K562 (cell line): ENCODE results near the gene SIGLEC9. TPM values are rescaled to one million over a fixed set of nuclear protein-coding genes. Genes with fewer than 3 reads are reported as not detected.

ENCODE experiments used
- ATAC-seq: fragments of 200-7000 bp; cut with Tn5 transposase; 3 replicates; pipeline ENCODE4 v1.9.1; 2020; ENCODE audit warnings: moderate library complexity
- BruUV-seq: library from RNA; stranded (reverse); fragments of 400-500 nt; replicated peaks from 2 replicates; lab custom pipeline; 2021; lab: Mats Ljungman, UMichigan
- CTCF ChIA-PET: fragments of 300-600 bp; formaldehyde crosslinking; extraction: SDS; loops from one replicate; lab custom pipeline; 2021; ENCODE audit warnings: low intra/inter-chr PET ratio; lab: Yijun Ruan, JAX
- POLR2A ChIA-PET: fragments of 300-600, 350-650 bp; sonication (Branson Sonifier 250); formaldehyde crosslinking; extraction: SDS; loops from one replicate; lab custom pipeline; 2021; ENCODE audit warnings: antibody characterized with exemption, inconsistent platforms; lab: Yijun Ruan, JAX
- DNase-seq, 4 experiments: peaks; one replicate each; pipeline versions ENCODE4 v3.0.0 to v3.0.0-alpha.2; 2011 to 2018; ENCODE audit warnings: low spot score in 3 of 4, mixed read lengths in 3 of 4; ENCODE audit errors: extremely low read depth in 1 of 4
- FAIRE-seq: peaks from 2 replicates; lab custom pipeline; 2011; peaks lifted over from hg19 to GRCh38; lab: Jason Lieb, UNC
- H2AFZ ChIP-seq: 2 replicates; pipeline ENCODE4 v1.6.0; 2011; ENCODE audit warnings: low read depth, low read length, control low read depth, inconsistent platforms
- H3K27ac ChIP-seq: fragments of 200-600 bp; 3 replicates; pipeline ENCODE4 v1.8.0; 2011; ENCODE audit warnings: low read depth, mild to moderate bottlenecking, control low read depth, inconsistent platforms, low read length, moderate library complexity, mixed read lengths; ENCODE audit errors: extremely low read depth
- H3K27me3 ChIP-seq, 2 experiments: fragments of 300-600 bp in 1 of 2; 2 replicates in 1 of 2; 3 replicates in 1 of 2; pipeline versions ENCODE4 v1.6.0 to v1.8.0; 2011; ENCODE audit warnings: inconsistent platforms in 2 of 2, low read length in 2 of 2, mild to moderate bottlenecking in 1 of 2, mixed read lengths in 1 of 2, moderate library complexity in 1 of 2; ENCODE audit not compliant: control insufficient read depth in 2 of 2, insufficient read depth in 2 of 2
- H3K36me3 ChIP-seq: fragments of 300-600 bp; 3 replicates; pipeline ENCODE4 v1.8.0; 2011; ENCODE audit warnings: mild to moderate bottlenecking, low read length, inconsistent platforms; ENCODE audit not compliant: control insufficient read depth, insufficient read depth
- H3K4me1 ChIP-seq, 2 experiments: fragments of 200-600 bp in 1 of 2; replicated peaks in 1 of 2; 2 replicates in 1 of 2; 3 replicates in 1 of 2; pipeline versions ENCODE4 v1.5.1 to v1.8.0; 2011; ENCODE audit warnings: inconsistent platforms in 2 of 2, low read length in 2 of 2, mild to moderate bottlenecking in 1 of 2, mixed read lengths in 1 of 2, moderate library complexity in 1 of 2; ENCODE audit not compliant: control insufficient read depth in 2 of 2, insufficient read depth in 2 of 2
- H3K4me2 ChIP-seq: 2 replicates; pipeline ENCODE4 v1.6.1; 2011; ENCODE audit warnings: low read length, control low read depth, inconsistent platforms, mixed read lengths; ENCODE audit not compliant: insufficient read depth
- H3K4me3 ChIP-seq: fragments of 200-600 bp; sonication (generic), shearing (Covaris generic); 2 replicates; pipeline ENCODE4 v1.5.1; 2016; ENCODE audit warnings: control low read depth, inconsistent platforms
- H3K79me2 ChIP-seq: fragments of 200-600 bp; 3 replicates; pipeline ENCODE4 v1.8.0; 2011; ENCODE audit warnings: low read length, inconsistent platforms; ENCODE audit not compliant: control insufficient read depth, insufficient read depth
- H3K9ac ChIP-seq, 2 experiments: 2 replicates each; pipeline versions ENCODE4 v1.6.0 to v1.6.1; 2011; ENCODE audit warnings: low read depth in 2 of 2, low read length in 2 of 2, control low read depth in 1 of 2, inconsistent platforms in 1 of 2, mild to moderate bottlenecking in 1 of 2, mixed read lengths in 1 of 2; ENCODE audit not compliant: insufficient read depth in 1 of 2
- H3K9me1 ChIP-seq: one replicate; pipeline ENCODE4 v1.6.0; 2011; ENCODE audit warnings: inconsistent platforms, mild to moderate bottlenecking, low read length, moderate library complexity; ENCODE audit not compliant: control insufficient read depth, insufficient read depth
- H3K9me3 ChIP-seq: replicated peaks from 2 replicates; pipeline ENCODE4 v1.5.1; 2011; ENCODE audit warnings: low read depth, low read length, inconsistent platforms; ENCODE audit not compliant: control insufficient read depth, insufficient read depth
- H4K20me1 ChIP-seq: replicated peaks from 2 replicates; pipeline ENCODE4 v1.6.1; 2011; ENCODE audit warnings: low read length, inconsistent platforms, mixed read lengths; ENCODE audit not compliant: control insufficient read depth, insufficient read depth
- CEBPZ ChIP-seq: fragments of 150-350 bp; IDR thresholded peaks from 2 replicates; pipeline ENCODE4 v1.6.1; 2014; ENCODE audit warnings: low read depth, mild to moderate bottlenecking, low read length, borderline replicate concordance
- CHD1 ChIP-seq: fragments of 200-600 bp; sonication (generic); IDR thresholded peaks from one replicate; pipeline ENCODE4 v1.6.1; 2012; ENCODE audit warnings: mild to moderate bottlenecking, moderate library complexity, low read length, inconsistent platforms
- CREM ChIP-seq: IDR thresholded peaks from 2 replicates; pipeline ENCODE4 v1.6.1; 2014; ENCODE audit warnings: antibody characterized with exemption, low read depth
- DPF2 ChIP-seq: fragments of 450-650 bp; IDR thresholded peaks from 2 replicates; pipeline ENCODE4 v1.6.1; 2016
- ESRRA ChIP-seq: fragments of 450-650 bp; IDR thresholded peaks from 2 replicates; pipeline ENCODE4 v1.6.1; 2014; ENCODE audit warnings: low read depth, mild to moderate bottlenecking, moderate library complexity, borderline replicate concordance
- NCOA6 ChIP-seq: fragments of 450-650 bp; IDR thresholded peaks from 2 replicates; pipeline ENCODE4 v1.6.1; 2017; ENCODE audit warnings: mild to moderate bottlenecking
- SAP30 ChIP-seq: fragments of 200-600 bp; sonication (generic); IDR thresholded peaks from 2 replicates; pipeline ENCODE4 v1.6.1; 2012; ENCODE audit warnings: borderline replicate concordance, low read depth, mild to moderate bottlenecking, moderate library complexity, low read length, control low read depth, inconsistent platforms; ENCODE audit not compliant: insufficient read depth, poor library complexity, severe bottlenecking
- ZNF354B ChIP-seq: fragments of 250-450 bp; sonication (Bioruptor Pico); IDR thresholded peaks from 2 replicates; pipeline ENCODE4 v1.4.0; 2020
- ZNF707 ChIP-seq: fragments of 250-450 bp; sonication (Bioruptor Pico); conservative IDR thresholded peaks from 2 replicates; pipeline ENCODE4 v1.8.0; 2022; ENCODE audit warnings: inconsistent platforms, mild to moderate bottlenecking, moderate library complexity
- ZNF75A ChIP-seq: fragments of 450-650 bp; formaldehyde crosslinking; IDR thresholded peaks from 2 replicates; pipeline ENCODE4 v1.4.0; 2020; ENCODE audit warnings: mild to moderate bottlenecking
- WGBS: fragments of 100-300 bp; shearing (Covaris generic); methylation state at CpG from one replicate; pipeline ENCODE4 v1.1.6; 2016; ENCODE audit warnings: low coverage, mixed read lengths; ENCODE audit not compliant: insufficient coverage; ENCODE audit errors: missing lambda C conversion rate; 5-methylcytosine and 5-hydroxymethylcytosine counted together
- in situ Hi-C: fragments of 300-500 bp; cut with MboI; formaldehyde crosslinking; loops from 4 replicates; pipeline ENCODE4 v1.15.0; 2018; ENCODE audit warnings: inconsistent platforms, mixed read lengths
- intact Hi-C: fragments of 100-400 bp; cut with micrococcal nuclease; formaldehyde crosslinking; loops from 2 replicates; pipeline ENCODE4 v1.14.2; 2022
- polyA plus RNA-seq, 8 experiments: library from polyadenylated mRNA; depleted of rRNA in 4 of 8; stranded (reverse) in 5 of 8; unstranded in 3 of 8; fragments of >200 nt; fragmentation: Nextera tagmentation in 2 of 8; fragmentation: Illumina TruSeq in 1 of 8; extraction: Ambion mirVana in 2 of 8; extraction: Trizol in 1 of 8; gene quantifications; 2 replicates each; pipeline versions ENCODE4 v1.2.1 to v1.2.3, GENCODE V29; 2011 to 2014; ENCODE audit warnings: inconsistent platforms in 1 of 8, missing spikeins in 1 of 8
- total RNA-seq, 7 experiments: library from RNA; depleted of rRNA in 6 of 7; stranded (reverse); fragments of >200 nt in 6 of 7; fragmentation: Illumina TruSeq in 2 of 7; extraction: Trizol in 2 of 7; gene quantifications; 2 replicates each; pipeline versions ENCODE4 v1.2.1 to v1.2.3, GENCODE V29; 2011 to 2021; ENCODE audit warnings: low replicate concordance in 1 of 7

The SIGLEC9 gene
- total and polyA plus RNA-seq, 9 of the 15 experiments (the other 6 are each of a cell fraction or from before 2014, with no cell fraction given) = 0.09 to 0.34 (median 0.22) TPM; not detected in 4

- Histone ChIP-seq H3K4me1 (peaks cover 0 to 4% of the 10 kb centered on the region in 2 experiments; a peak in 1 of 5 replicates), H2AFZ (no peak overlapping the region), H3K27ac (no peak overlapping the region), H4K20me1 (peaks cover 8% of the 10 kb centered on the region), H3K9ac (no peak overlapping the region), H3K9me3 (no peaks in the 10 kb centered on the region), H3K9me1 (peaks cover 5% of the 10 kb centered on the region), H3K36me3 (peaks cover 42% of the 10 kb centered on the region; the same call in 2 of the 3 replicates), H3K27me3 (no peaks in the 10 kb centered on the region), H3K79me2 (peaks cover 8% of the 10 kb centered on the region; the same call in 1 of the 3 replicates), H3K4me2 (no peak overlapping the region), H3K4me3 (no peak overlapping the region)
- intact Hi-C loops (no loop called here), in situ Hi-C loops (no loop called here)
- ATAC-seq (no peak), FAIRE-seq (no peak), DNase-seq (no peak)
- ChIA-PET POLR2A (no interaction called here), CTCF (no interaction called here)
- BruUV-seq = no TSS peak
- WGBS = 73% methylated on average over 3 of the region's 3 CpGs
- TF ChIP-seq ZNF707 (CRISPR knock-in tag) = no peak
- TF ChIP-seq CREM = no peak
- no peak for TF ChIP-seq SAP30
- TF ChIP-seq ZNF75A (CRISPR knock-in tag) = no peak
Observed at GRCh38 chr19:51100601-51101000, 24.1 kb upstream of the SIGLEC9 start.

- intact Hi-C loops (no loop called here), in situ Hi-C loops (no loop called here)
- Histone ChIP-seq H4K20me1 (peaks cover 8% of the 10 kb centered on the region), H3K4me2 (no peak overlapping the region), H3K4me3 (no peak overlapping the region), H3K79me2 (peaks cover 15% of the 10 kb centered on the region), H3K4me1 (peaks cover 0 to 4% of the 10 kb centered on the region in 2 experiments; a peak in 1 of 5 replicates), H3K9me3 (no peaks in the 10 kb centered on the region), H2AFZ (no peak overlapping the region), H3K27ac (no peak overlapping the region), H3K27me3 (no peaks in the 10 kb centered on the region), H3K36me3 (peaks cover 47% of the 10 kb centered on the region; the same call in 2 of the 3 replicates), H3K9me1 (peaks cover 5% of the 10 kb centered on the region), H3K9ac (no peak overlapping the region)
- ChIA-PET CTCF (no interaction called here), POLR2A (no interaction called here)
- DNase-seq (no peak), FAIRE-seq (peak; percentile 35), ATAC-seq (no peak)
- 72% methylated on average over 5 of the region's 5 CpGs for WGBS
- no TSS peak for BruUV-seq
- TF ChIP-seq NCOA6 (no peak), ZNF354B (CRISPR knock-in tag) (no peak), ESRRA (no peak), CHD1 (no peak), DPF2 (no peak), ZNF75A (CRISPR knock-in tag) (no peak), CEBPZ (no peak)
Observed at GRCh38 chr19:51101171-51101865, 23.4 kb upstream of the SIGLEC9 start.
